HepG2 (cell line): Measurements from ENCODE around the gene SPAAR. TPM values are rescaled to one million over a fixed set of nuclear protein-coding genes. Genes with fewer than 3 reads are reported as not detected.
A peak's percentile ranks its signal among the peaks of the same experiment; 100 is the strongest.

Experiments
- ATF7-NPFF ChIP-seq: sonication (generic); formaldehyde crosslinking; IDR thresholded peaks from 2 replicates; pipeline ENCODE4 v1.8.1; 2023; ENCODE audit warnings: mild to moderate bottlenecking, low read depth, missing genetic modification reagents, moderate library complexity
- CENPX ChIP-seq: sonication (generic); formaldehyde crosslinking; IDR thresholded peaks from 2 replicates; pipeline ENCODE4 v1.9.0; 2021; ENCODE audit warnings: mild to moderate bottlenecking, missing genetic modification reagents, moderate library complexity
- DNMT1 ChIP-seq: sonication (generic); formaldehyde crosslinking; IDR thresholded peaks from 2 replicates; pipeline ENCODE4 v1.5.1; 2020; ENCODE audit warnings: mild to moderate bottlenecking, missing genetic modification reagents
- FIP1L1 ChIP-seq: fragments of 200-400 bp; formaldehyde crosslinking; IDR thresholded peaks from 2 replicates; pipeline ENCODE4 v1.6.1; 2018; ENCODE audit warnings: low read depth, mild to moderate bottlenecking, low read length, moderate library complexity, borderline replicate concordance; ENCODE audit not compliant: insufficient read depth
- FOSL2 ChIP-seq: sonication (generic); formaldehyde crosslinking; IDR thresholded peaks from 2 replicates; pipeline ENCODE4 v1.4.0; 2020; ENCODE audit warnings: missing genetic modification reagents
- HINFP ChIP-seq: sonication (generic); formaldehyde crosslinking; IDR thresholded peaks from 2 replicates; pipeline ENCODE4 v1.4.0; 2020; ENCODE audit warnings: low read depth, mild to moderate bottlenecking, missing genetic modification reagents
- MEF2D ChIP-seq: sonication (generic); formaldehyde crosslinking; IDR thresholded peaks from 2 replicates; pipeline ENCODE4 v1.5.1; 2020; ENCODE audit warnings: mild to moderate bottlenecking, missing genetic modification reagents
- MTA1 ChIP-seq: sonication (generic); formaldehyde crosslinking; IDR thresholded peaks from 2 replicates; pipeline ENCODE4 v1.4.0; 2020; ENCODE audit warnings: missing genetic modification reagents, mild to moderate bottlenecking, borderline replicate concordance
- RBM22 ChIP-seq: fragments of 200-400 bp; formaldehyde crosslinking; optimal IDR thresholded peaks from 2 replicates; pipeline ENCODE3; 2017; ENCODE audit warnings: mild to moderate bottlenecking, low read length, moderate library complexity
- ZNF704 ChIP-seq: sonication (generic); formaldehyde crosslinking; IDR thresholded peaks from 2 replicates; pipeline ENCODE4 v1.8.1; 2023; ENCODE audit warnings: mild to moderate bottlenecking, inconsistent platforms, moderate library complexity, missing genetic modification reagents, borderline replicate concordance
- polyA plus RNA-seq, 8 experiments: library from polyadenylated mRNA; depleted of rRNA in 3 of 8; stranded (reverse) in 7 of 8; unstranded in 1 of 8; fragments of >200 nt; fragmentation: Illumina TruSeq in 4 of 8; extraction: Trizol in 4 of 8; gene quantifications; 2 replicates each; pipeline versions ENCODE4 v1.2.1 to v1.2.3, GENCODE V29; 2011 to 2016; ENCODE audit warnings: low read depth in 4 of 8, missing spikeins in 1 of 8, mixed read lengths in 1 of 8; ENCODE audit not compliant: insufficient read depth in 1 of 8
- total RNA-seq, 5 experiments: library from RNA; depleted of rRNA; stranded (reverse); fragments of >200 nt; fragmentation: Illumina TruSeq; extraction: Trizol; gene quantifications; 2 replicates each; pipeline ENCODE4 v1.2.3, GENCODE V29; 2016; ENCODE audit warnings: low read depth in 1 of 5
- TF ChIP-seq, protein P1 (sequence below): sonication (generic); formaldehyde crosslinking; IDR thresholded peaks from 2 replicates; pipeline ENCODE4 v1.4.0; 2020; ENCODE audit warnings: missing genetic modification reagents, borderline replicate concordance
- TF ChIP-seq, protein P2 (sequence below): sonication (generic); formaldehyde crosslinking; IDR thresholded peaks from 2 replicates; pipeline ENCODE4 v1.4.0; 2020; ENCODE audit warnings: missing genetic modification reagents

Gene SPAAR
- total and polyA plus RNA-seq, 2 of the 13 experiments (the other 11 are each of a cell fraction or from before 2014, with no cell fraction given) = 0.07 TPM; not detected in 1

DNA sequence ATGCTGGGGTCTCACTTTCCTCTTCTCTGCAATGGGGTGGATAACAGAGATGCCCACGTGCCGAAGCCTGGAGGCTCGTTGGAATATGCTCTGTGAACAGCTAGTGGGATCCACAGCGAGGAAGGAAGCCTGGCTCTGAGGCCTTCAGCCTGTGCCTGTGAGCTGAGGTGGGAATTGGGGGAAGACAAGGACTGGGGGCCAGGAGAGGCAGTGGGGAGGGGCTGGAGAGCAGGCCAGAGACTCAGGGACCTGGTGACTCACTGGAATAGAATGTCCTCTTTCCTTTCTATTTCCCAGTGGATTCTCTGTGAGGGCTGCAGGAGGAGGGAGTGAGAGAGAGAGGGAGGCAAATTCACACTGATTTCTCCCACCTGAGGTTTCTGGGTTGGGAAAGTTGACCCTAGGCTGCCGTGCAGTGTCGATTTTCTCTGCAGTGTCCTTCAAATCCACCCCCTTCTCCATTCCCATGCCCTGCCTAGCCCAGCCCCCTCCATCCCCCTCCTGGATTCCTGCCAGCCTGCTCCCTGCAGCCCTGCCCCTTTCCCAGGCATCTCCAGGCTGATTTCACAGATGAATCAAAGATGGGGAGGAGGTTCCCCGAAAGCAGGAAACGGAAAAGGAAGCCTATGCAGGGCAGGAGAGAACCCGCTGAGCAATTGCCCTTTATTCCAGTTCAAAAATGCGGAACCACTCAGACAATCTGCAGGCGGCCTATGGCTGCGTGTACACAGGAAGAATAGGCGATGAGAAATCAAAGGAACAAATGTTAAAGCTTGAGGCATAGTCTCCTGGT lies 1.4 kb upstream of the SPAAR start (continued):
- TF ChIP-seq ZNF704 (CRISPR knock-in tag) (no peak), DNMT1 (CRISPR knock-in tag) (no peak), CENPX (CRISPR knock-in tag) (no peak), FOSL2 (CRISPR knock-in tag) (peak; percentile 89), HINFP (no peak), MEF2D (no peak), RBM22 (no peak), FIP1L1 (no peak), MTA1 (CRISPR knock-in tag) (no peak), ATF7-NPFF (CRISPR knock-in tag) (no peak)
- TF ChIP-seq, protein P1, sequence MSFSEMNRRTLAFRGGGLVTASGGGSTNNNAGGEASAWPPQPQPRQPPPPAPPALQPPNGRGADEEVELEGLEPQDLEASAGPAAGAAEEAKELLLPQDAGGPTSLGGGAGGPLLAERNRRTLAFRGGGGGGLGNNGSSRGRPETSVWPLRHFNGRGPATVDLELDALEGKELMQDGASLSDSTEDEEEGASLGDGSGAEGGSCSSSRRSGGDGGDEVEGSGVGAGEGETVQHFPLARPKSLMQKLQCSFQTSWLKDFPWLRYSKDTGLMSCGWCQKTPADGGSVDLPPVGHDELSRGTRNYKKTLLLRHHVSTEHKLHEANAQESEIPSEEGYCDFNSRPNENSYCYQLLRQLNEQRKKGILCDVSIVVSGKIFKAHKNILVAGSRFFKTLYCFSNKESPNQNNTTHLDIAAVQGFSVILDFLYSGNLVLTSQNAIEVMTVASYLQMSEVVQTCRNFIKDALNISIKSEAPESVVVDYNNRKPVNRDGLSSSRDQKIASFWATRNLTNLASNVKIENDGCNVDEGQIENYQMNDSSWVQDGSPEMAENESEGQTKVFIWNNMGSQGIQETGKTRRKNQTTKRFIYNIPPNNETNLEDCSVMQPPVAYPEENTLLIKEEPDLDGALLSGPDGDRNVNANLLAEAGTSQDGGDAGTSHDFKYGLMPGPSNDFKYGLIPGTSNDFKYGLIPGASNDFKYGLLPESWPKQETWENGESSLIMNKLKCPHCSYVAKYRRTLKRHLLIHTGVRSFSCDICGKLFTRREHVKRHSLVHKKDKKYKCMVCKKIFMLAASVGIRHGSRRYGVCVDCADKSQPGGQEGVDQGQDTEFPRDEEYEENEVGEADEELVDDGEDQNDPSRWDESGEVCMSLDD (CRISPR knock-in tag) = no peak
- TF ChIP-seq, protein P2, sequence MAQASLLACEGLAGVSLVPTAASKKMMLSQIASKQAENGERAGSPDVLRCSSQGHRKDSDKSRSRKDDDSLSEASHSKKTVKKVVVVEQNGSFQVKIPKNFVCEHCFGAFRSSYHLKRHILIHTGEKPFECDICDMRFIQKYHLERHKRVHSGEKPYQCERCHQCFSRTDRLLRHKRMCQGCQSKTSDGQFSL (CRISPR knock-in tag) = no peak
